C4-2B (cell line): ENCODE results near the gene CNTF.

Experiments used
- H3K27ac ChIP-seq: fragments of 450-650 bp; 2 replicates; pipeline ENCODE4 v1.5.1; 2017
- CTCF ChIP-seq: fragments of 450-650 bp; conservative IDR thresholded peaks from 2 replicates; pipeline ENCODE4 v1.5.1; 2017; ENCODE audit warnings: mild to moderate bottlenecking
- ZFX ChIP-seq: fragments of 450-650 bp; IDR thresholded peaks from 2 replicates; pipeline ENCODE4 v1.6.1; 2017

CNTF gene

GRCh38 chr11:58578136-58578634 lies 44.3 kb upstream of the CNTF start:
- no peak for TF ChIP-seq CTCF
- TF ChIP-seq ZFX = no peak
- H3K27ac ChIP-seq = peak overlapping the region; percentile 93

GRCh38 chr11:58578635-58579191 lies 43.8 kb upstream of the CNTF start, which contains the start of gene ZFP91:
Gene ZFP91 (plus strand): TSS chr11:58579063. CDS start chr11:58579282, 219 bp downstream.
- TF ChIP-seq CTCF (no peak), ZFX (no peak)
- H3K27ac ChIP-seq = peak within 1 kb of the TSS; percentile 93

GRCh38 chr11:58579192-58580129 lies 43.0 kb upstream of the CNTF start:
- peak; percentile 90 for TF ChIP-seq ZFX
- peak; percentile 83 for TF ChIP-seq CTCF
- peak overlapping the region; percentile 93 for H3K27ac ChIP-seq

DNA sequence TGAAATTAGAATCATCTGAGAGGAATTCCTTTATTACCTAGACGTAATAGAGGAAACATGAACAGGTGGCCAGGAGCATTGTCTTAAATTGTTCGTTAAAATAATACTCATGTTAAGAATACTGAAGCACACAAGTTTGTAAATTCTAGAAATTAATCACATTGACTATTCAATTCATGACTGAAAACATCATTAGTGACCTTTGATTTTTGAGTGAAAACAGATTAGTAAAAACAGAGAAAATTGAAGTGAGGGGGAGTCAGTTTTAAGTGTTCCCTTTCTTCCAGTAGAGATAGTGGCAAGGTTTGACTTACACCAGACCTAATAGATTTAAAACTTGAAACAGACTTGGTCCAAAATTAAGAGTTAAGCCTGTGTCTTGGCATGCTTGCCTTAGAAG lies 42.2 kb upstream of the CNTF start:
- no peak overlapping the region; the same call in 1 of the 2 replicates for H3K27ac ChIP-seq
- TF ChIP-seq CTCF (no peak), ZFX (no peak)

DNA sequence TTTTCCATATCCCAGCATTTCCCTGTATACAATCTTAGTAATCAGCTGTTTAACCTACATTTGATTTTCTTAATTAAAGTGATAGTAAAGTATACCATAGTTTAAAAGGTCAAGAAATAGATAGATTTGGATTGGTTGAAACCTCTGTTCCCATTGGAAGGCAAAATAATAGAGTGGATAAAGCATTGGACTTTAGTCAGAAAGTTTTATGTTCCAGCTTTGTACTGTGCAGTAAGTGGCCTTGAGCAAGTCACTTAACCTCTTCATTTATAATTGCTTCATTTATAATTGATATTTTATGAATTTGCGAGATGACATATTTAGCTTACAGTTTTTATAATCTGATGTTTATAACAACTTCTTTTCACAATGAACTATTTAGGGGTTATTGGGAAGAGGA lies 40.0 kb upstream of the CNTF start:
- H3K27ac ChIP-seq = no peak overlapping the region
- TF ChIP-seq ZFX (no peak), CTCF (no peak)

DNA sequence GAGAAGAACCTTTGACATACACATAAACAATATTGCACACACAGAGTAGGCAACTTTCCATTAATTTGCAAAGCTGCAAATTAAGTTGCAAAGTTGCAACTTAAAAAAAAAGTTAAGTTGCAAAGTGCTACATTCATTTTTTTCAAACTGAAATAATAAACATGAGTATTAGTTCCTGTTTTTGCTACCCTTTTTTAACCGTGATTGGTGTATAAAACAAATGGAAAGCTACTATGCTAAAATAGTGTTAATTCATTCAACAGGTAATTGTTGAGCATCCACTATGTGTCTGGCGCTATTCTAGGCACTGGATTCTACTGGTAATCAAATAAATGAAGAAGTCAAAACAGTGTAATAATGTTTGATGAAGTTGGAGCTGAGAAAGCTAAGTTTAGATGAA lies 35.5 kb upstream of the CNTF start:
- no peak overlapping the region for H3K27ac ChIP-seq
- no peak for TF ChIP-seq CTCF
- TF ChIP-seq ZFX = no peak

GRCh38 chr11:58591659-58592058 lies 30.8 kb upstream of the CNTF start:
- no peak for TF ChIP-seq ZFX
- TF ChIP-seq CTCF = no peak
- no peak overlapping the region for H3K27ac ChIP-seq
